Stimulated activated CD4-positive, alpha-beta T cell treated with anti-CD3 and anti-CD28 coated beads, Interleukin-12 subunit alpha, Interleukin-12 subunit beta, amount 100 ng/mL, for 24 hours (primary cell): ENCODE data around the gene TKT.

Experiments
- DNase-seq, 2 experiments: peaks; one replicate each; pipeline ENCODE4 v3.0.0-alpha.2; 2020; ENCODE audit warnings: low read depth in 2 of 2

Gene TKT

DNA sequence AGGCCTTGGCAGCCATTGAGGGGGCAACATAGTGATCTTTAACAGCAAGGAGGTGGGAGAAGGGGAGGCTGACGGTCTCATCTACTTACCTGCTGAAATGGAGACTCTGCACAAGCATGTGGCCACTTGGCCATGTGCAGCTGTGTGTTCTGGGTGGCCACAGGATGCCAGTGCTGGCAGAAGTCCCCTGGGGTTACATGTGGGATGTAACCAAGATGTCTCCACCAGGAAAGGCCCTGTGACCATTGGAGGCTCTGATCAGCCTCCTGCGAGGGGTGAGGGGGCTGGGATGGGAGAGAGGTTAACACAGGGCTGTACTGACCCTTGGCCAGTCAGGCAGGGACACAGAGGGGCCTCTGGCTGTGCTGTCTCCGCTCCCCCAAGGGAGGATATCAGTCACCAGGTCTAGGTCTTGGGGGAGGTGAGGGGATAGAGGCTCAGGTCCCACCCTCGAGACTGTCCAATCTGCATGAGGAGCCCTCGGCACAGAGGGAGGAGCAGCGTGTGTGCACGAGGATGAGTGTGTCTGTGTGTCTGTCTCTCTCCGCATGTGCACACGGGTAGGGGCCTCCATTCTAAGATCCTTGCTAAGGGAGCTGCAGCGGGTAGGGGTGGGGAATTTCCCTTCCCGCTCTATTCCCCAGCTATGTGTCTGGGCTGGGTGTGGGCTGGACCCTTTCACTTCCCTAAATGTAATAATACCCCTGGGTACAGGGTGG lies 75.4 kb downstream of the TKT start:
- no peak for DNase-seq

DNA sequence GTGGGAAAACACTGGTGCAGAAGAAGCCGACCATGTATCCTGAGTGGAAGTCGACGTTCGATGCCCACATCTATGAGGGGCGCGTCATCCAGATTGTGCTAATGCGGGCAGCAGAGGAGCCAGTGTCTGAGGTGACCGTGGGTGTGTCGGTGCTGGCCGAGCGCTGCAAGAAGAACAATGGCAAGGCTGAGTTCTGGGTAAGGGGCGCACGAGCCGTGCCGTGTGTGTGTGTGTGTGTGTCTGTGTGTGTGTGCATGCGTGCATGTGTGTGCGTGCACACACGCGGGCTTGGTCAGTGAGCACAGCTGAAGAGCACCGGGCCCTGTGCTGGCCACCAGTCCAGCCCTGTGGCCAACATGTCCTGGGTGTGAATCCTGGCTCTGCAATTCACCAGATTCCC lies 76.2 kb downstream of the TKT start:
- no peak for DNase-seq

DNA sequence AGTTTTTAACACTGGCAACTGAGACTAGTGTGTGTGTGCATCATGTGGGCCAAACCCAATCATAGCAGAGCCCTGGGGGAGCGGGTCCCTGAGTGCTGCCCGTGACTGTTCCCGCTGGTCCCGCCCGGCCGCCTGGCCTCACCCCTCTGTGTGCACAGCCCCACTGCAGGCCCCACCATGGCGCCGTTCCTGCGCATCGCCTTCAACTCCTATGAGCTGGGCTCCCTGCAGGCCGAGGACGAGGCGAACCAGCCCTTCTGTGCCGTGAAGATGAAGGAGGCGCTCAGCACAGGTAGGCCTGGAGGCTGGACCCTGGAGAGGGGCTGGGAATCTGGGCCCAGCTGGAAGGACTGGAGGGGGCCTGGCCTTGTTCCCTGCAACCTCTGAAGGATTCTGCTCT lies 77.6 kb downstream of the TKT start:
- DNase-seq: no peak

DNA sequence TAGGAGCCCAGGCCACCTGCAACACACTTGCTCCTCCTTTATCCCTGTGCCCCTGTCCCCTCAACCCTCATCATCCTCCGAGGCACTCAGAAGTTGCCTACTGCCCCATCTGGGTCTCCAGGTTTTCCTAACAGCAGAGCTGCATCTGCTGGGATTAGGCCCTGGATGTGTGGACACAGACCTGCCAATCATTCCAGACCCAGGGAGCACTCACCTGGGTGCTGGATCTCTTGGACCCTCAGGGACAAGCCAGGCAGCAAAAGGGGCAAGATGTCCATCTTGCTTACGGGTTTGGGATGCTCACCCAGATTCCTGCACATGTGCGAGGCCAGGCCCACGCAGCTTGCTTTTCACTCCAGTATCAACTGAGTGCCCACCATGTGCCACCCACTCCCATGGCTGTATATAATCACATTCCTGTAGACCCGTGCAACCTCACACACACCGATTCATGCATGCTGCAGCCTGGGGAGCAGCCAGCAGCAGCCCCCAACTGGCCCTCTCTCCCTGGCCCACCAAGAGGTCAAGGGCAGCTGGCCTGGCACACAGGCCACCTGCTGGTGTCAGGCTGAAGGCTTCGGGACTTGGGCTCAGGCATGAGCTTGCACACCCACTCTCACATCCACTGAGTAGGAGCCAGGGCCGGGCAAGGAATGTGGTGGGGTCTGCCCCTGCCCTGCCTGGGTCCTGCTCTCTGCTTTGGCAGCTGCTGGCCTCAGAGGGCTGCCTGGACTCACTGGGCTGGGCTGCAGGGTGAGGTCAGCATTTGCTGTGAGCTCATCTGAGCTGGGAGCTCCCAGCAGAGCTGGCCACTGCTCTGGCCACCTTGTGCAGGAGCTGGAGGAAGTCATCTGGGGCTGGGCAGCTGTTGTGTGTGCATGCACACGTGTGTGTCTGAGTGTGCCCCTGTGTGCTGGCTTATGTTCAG lies 79.9 kb downstream of the TKT start:
- no peak for DNase-seq
